Panc1 (cell line): Measurements from ENCODE around the gene KIF3B.

Experiments used
- CTCF ChIP-seq: fragments of 450-650 bp; IDR thresholded peaks from 2 replicates; pipeline ENCODE4 v1.5.1; 2017; ENCODE audit warnings: mild to moderate bottlenecking
- POLR2AphosphoS5 ChIP-seq: IDR thresholded peaks from 2 replicates; pipeline ENCODE4 v1.6.1; 2012; ENCODE audit warnings: mild to moderate bottlenecking, low read depth, low read length, moderate library complexity

GRCh38 chr20:32248043-32248442, 29.4 kb upstream of the KIF3B start:
- TF ChIP-seq CTCF (no peak), POLR2AphosphoS5 (no peak)
